NCI-H226 (cell line): ENCODE data around the gene CELF2.

Experiments used
- DNase-seq: peaks from one replicate; pipeline ENCODE4 v3.0.0-alpha.2; 2015

CELF2 gene

DNA sequence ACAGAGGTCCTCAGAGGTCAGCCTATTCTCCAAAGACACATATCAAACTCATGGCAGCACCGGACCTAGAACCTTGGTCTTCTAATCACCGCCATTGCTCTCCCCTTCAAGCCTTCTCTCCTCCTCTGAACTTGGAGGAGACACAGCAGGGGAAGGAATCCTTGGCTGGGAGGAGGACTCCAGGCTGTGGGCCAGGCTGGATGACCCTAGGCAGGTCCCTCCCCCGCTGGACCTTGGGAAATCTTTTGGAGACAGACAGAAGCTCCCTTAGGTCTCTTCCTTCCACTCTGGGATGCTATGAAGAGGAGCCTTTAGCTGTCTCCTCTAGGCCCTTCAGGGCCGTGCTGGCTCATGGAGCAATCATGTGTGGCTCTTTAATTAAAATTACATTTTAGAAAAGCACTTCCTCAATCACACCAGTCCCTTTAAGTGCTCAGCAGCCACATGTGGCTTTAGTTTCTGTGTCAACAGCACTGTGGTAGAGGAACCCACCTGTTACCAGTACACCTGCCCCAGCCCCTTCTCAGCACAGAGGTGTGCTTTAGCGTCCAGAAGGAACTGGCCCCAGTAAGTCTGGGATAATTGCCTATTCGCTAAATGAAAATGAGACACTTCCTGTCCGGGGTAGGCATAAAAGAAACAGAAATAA is 238.2 kb downstream of the CELF2 start:
- DNase-seq: no peak

DNA sequence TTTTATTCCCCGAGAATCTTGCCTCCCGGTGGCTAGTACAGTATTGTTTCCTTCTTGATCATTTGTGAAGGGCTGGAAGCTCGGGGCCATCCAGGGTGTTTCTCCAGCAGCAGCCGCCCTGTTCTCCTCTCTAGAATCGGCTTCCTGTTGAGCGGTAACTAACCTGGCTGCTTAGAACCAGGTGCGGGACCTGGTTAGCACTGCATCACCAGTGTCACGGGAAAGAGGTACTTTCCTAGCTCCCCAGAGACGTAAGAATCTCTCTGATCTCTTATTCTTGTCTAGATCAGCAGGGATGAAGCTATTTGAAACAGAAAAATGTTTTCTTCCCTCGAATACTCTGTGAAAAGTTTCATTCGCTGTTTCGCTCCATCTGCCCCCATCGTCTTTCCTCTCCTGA is 239.2 kb downstream of the CELF2 start:
- no peak for DNase-seq

DNA sequence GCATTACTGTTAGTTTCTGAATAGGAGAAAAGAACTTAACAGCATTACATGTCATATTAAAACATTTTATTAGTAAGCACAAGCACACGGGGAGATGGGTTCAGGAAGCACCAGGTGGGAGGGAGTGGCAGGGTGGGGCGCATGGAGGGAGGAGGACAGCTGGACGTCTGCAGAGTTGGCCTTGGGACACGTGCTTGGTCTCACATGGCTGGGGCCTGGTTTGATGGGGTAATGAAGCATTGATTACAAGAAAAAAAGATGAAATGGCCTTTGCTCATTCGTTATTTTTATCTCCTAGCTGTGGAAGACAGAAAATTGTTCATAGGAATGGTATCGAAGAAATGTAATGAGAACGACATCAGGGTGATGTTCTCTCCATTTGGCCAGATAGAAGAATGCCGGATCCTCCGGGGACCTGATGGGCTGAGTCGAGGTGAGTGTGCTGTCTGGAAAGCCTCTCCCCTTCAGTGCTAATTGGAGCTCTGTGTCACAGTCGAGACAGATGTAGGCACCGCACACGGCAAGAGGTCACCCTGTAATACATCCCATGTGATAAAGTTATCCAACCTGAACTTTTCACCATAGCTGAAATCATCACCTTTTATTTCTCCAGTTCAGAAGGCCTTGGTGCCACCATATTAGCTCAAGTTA is 239.9 kb downstream of the CELF2 start:
- no peak for DNase-seq

DNA sequence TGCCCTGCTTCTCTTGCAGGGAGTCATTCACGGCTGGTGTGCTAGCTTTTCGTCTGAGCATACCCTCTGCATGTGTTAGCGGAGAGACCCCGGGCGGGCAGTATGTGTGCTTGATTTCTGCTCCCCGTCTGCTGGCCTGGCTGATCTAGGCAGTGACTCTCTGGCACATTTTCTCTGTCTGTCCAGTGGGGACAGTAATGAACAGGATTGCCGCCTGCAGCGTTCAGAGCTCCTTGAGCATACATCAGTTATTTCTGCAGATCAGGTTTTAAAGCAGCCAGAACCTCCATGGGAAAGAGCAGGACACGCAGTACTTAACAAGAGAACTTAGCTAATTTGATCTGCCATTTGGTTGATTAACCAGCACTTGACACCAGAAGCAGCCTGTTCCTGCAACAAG is 242.5 kb downstream of the CELF2 start:
- DNase-seq: no peak

DNA sequence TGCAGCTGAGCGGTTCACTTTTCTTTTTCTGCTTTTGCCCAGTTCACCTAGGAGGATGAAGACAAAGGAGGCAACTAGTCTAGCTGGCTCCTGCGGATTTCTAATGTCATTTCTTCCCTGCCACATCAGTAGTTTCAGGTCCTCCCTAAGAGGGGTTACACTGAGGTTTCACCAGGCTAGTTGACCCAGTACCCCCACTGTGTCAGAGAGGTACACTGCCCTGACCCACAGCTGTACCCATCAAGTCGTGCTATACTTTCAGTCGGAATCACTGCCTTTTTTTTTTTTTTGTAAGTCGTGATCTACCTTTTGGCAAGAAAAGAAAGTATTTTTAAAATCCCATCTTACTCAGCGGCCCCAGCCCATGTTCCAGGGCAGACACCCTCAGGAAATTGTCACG is 243.5 kb downstream of the CELF2 start:
- DNase-seq: no peak

DNA sequence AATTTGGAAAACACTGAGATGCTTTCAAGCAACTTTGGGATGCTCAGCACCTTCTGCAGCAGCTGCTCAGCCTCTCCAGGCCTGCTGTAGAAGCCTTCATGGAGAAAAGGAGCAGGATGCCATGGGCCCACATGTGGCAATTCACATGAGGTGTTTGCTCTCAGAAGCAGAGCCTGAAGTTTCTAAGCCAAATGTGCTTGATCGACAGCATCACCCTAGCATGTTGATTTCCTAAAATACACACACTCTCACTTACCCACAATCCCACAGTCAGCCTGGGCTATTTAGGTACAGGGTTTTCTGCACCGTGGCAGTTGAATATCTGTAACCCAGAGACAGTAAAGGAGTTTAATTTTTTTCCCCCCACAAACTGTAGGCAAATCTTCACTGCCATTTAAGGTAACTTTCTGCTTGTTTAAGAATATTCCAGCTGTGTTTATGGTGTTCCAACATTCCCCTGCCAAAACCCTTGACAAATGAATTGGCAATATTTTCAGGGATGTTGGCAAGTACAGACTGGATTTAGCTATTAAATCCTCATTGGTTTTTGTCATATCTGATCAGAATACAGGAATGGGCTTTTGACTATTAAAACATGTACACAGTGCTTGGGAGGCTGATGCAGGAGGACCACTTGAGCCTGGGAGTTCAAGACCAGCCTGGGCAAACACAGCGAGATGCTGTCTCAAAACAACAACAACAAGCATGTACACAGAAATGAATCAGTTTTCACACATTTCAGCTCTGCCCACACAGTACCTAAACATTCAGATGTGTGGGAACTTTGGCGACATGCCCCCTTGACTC is 244.2 kb downstream of the CELF2 start:
- DNase-seq: no peak

- no peak for DNase-seq
These were observed 245.0 kb downstream of the CELF2 start for GRCh38 chr10:11262494-11263345.

- no peak for DNase-seq
These were observed 246.1 kb downstream of the CELF2 start for GRCh38 chr10:11263767-11264166.

DNA sequence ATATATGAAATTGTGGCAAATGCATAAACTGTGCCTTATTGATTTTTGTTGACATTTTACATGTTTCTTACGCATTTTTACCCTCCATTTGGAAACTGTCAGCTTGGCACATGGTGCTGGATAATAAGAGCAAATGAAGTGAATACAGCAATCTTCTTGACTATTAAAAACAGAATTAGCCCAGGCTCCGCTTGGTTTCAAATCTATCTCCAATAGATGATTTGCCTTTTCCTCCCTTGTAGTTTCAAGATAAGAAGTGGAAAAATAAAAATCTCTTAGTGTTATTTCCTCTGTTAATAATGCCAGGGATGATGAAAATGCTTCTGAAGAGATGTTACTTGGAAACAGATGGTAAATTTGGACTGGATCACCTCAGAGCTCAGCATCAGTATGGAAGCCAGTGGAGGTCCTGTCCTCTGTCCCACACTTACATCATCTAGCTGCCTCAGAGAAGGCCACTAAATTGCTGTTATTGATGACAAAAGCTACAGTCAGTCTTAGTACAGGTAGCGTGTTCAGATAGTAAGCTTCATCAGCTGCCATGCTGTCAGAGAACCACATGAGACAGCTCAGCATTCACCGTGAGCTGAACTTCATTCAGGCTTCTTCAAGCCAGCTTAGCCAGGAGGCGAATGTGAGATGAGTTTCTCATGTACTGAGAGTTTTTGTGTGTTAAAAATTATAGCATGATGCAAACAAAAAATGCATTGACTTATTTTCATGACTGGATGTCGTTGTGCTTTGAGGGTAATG is 246.8 kb downstream of the CELF2 start:
- no peak for DNase-seq

GRCh38 chr10:11265484-11265883 is 247.8 kb downstream of the CELF2 start:
- DNase-seq: no peak

- no peak for DNase-seq
These were observed 248.8 kb downstream of the CELF2 start for GRCh38 chr10:11266426-11266825.

DNA sequence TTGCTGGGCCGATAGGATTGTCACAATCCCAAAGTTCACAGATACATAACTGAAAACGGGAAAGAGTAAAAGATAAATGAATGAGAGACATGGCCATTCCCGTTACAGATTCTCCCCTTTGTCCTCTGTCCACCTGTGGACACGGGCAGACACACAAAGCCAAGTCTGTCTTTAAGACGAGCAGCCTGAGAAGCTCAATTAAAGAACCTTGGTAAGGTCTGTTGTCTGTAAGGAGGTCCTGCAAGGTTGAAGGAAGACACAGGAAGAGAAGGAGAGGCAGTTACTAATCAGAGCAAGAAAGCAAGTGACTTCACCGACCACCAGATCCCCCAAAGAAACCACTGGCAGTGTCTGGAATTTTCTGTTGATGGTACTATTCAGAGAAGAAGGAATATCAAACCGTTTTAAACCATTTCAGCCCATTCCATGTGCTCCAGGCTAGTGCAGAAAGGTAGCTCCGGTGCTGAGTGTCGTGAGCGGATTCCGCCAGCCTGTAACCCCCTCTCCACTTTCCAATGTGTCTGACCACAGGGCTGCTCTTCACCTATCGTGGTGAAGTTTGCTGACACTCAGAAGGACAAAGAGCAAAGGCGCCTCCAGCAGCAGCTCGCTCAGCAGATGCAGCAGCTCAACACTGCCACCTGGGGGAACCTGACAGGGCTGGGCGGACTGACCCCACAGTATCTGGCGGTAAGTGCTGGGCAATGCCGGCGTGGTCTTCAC is 252.6 kb downstream of the CELF2 start:
- DNase-seq: peak; percentile 21

GRCh38 chr10:11270858-11271179 is 253.1 kb downstream of the CELF2 start:
- DNase-seq: no peak

- no peak for DNase-seq
These were observed 255.3 kb downstream of the CELF2 start for GRCh38 chr10:11272915-11273389.

GRCh38 chr10:11274452-11274851 is 256.8 kb downstream of the CELF2 start:
- DNase-seq: no peak

- DNase-seq: no peak
These were observed 258.0 kb downstream of the CELF2 start for GRCh38 chr10:11275651-11276050.

- no peak for DNase-seq
These were observed 258.8 kb downstream of the CELF2 start for GRCh38 chr10:11276449-11276990.

- no peak for DNase-seq
These were observed 261.6 kb downstream of the CELF2 start for GRCh38 chr10:11279314-11279713.

GRCh38 chr10:11280187-11280932 is 262.7 kb downstream of the CELF2 start:
- DNase-seq: no peak

GRCh38 chr10:11282156-11282555 is 264.5 kb downstream of the CELF2 start:
- no peak for DNase-seq

- no peak for DNase-seq
These were observed 265.0 kb downstream of the CELF2 start for GRCh38 chr10:11282661-11283060.
